ENCODE measurements around the gene MAP3K7.

- TF ChIP-seq CTCF (IDR thresholded peaks at IDR 0.05) (no peak), EP300 (IDR thresholded peaks at IDR 0.05) (no peak), POLR2A (IDR thresholded peaks at IDR 0.05) (no peak)
These were observed 123.0 kb downstream of the MAP3K7 start for GRCh38 chr6:90463874-90464273.

Data from gastroesophageal sphincter (tissue), 3 donors.